ENCODE measurements around the gene DBNDD1.
"Not testable (repeated sequence)": the region's sequence is repeated elsewhere in the genome, so short reads cannot be mapped to it uniquely, and the experiment has no call there.

Gene DBNDD1

DNA sequence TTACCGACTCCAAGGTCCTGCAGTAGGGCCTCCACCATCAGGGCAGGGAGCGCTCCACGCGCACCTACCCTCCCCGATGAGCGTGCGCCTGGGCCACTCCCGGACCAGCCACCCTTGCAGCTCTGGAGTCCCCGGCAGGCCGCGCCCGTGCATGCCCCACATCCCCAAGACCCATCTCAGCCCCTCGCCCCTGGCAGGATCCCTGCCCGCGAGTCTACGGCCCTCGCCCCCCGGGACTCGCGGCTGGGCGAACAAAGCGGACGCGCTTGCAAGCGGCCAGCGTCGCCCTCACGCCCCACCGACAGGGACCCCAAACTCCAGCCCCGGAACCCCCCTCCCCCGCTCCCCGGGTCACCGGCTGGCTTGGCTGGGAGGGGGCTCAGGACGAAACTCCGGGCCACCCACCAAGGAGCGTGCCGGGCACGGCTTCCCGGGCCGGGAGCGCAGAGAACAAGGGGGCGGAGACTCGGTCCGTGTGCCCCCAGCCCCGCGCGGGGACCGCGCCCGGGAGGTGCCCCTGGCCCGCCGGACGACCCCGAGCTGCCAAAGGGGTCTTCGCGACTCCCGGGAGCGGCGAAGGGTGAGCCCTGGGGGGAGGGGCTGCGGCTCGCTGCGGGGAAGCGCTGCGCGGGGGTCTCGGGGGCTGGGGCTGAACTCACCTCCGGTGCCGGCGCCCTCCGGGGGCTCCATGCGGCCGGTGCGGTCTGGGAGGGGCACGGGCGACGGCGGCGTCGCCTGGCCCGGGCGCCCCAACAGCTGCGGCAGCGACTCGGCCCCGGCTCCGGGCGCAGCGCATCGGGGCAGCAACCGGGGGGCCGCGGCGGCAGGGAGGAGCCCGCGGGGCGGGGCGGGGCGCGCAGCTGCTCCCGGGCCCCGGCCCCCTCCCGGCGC lies at the start of gene DBNDD1:
DBNDD1 (minus strand) TSS at position 805 of the 891 bp plus-strand sequence; CDS start at position 690, 115 bp downstream.
- H3K36me3 Mint-ChIP-seq, result no peaks in the 10 kb centered on the region
- H3K27me3 Mint-ChIP-seq, result peaks cover 37% of the 10 kb centered on the region
- peak within 1 kb of the TSS; percentile 48 for H3K27ac Mint-ChIP-seq
- peak; percentile 4 for ATAC-seq
- H3K4me3 Mint-ChIP-seq, result peak within 1 kb of the TSS; percentile 75
- no peaks in the 10 kb centered on the region for H3K9me3 Mint-ChIP-seq
- H3K4me1 Mint-ChIP-seq, result peaks cover 13% of the 10 kb centered on the region

- Mint-ChIP-seq H3K4me1 (peaks cover 9% of the 10 kb centered on the region), H3K27me3 (peaks cover 9% of the 10 kb centered on the region), H3K36me3 (no peaks in the 10 kb centered on the region), H3K9me3 (no peaks in the 10 kb centered on the region), H3K4me3 (no peak overlapping the region), H3K27ac (no peak overlapping the region)
- no peak for ATAC-seq
These were observed 42.2 kb upstream of the DBNDD1 start for GRCh38 chr16:90061437-90061836.

DNA sequence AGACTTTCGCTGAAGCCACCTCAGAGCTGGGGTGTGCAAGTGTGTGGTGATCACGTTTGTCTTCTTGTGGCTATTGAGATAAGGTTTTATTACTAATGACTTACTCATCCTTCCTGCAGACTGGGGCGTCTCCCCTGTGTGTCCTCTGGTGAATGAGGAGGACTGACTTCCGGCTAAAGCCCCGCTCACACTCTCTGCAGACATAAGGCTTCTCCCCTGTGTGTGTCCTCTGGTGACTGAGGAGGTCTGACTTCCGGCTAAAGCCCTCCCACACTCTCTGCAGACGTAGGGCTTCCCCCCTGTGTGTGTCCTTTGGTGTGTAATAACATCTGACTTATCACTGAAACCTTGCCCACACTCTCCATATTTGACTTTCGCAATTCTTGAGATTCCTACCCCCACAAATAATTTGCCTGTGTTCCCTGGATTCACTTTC lies 38.5 kb upstream of the DBNDD1 start:
- peaks cover 19% of the 10 kb centered on the region for H3K9me3 Mint-ChIP-seq
- H3K4me3 Mint-ChIP-seq, result no peak overlapping the region
- H3K36me3 Mint-ChIP-seq, result peaks cover 6% of the 10 kb centered on the region
- H3K27ac Mint-ChIP-seq, result no peak overlapping the region
- ATAC-seq, result peak; percentile 64
- H3K27me3 Mint-ChIP-seq, result peaks cover 23% of the 10 kb centered on the region
- H3K4me1 Mint-ChIP-seq, result peaks cover 9% of the 10 kb centered on the region

DNA sequence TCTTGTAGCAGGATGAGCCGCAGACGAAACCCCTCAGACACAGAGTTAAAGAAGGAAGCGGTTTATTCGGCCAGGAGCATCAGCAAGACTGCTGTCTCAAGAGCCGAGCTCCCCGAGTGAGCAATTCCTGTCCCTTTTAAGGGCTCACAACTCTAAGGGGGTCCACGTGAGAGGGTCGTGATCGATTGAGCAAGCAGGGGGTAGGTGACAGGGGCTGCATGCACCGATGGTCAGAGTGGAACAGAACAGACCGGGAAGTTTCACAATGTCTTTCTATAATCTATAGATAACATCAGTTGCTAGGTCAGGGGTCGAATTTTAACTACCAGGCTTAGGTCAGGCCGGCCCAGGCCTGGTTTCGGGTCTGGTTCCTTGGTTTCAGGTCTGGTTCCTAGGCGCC lies 37.3 kb upstream of the DBNDD1 start:
- ATAC-seq, H3K4me1 Mint-ChIP-seq, H3K27ac Mint-ChIP-seq, H3K4me3 Mint-ChIP-seq, H3K36me3 Mint-ChIP-seq: not testable (repeated sequence)
- H3K27me3 Mint-ChIP-seq, result peaks cover 23% of the 10 kb centered on the region
- H3K9me3 Mint-ChIP-seq, result peaks cover 19% of the 10 kb centered on the region

DNA sequence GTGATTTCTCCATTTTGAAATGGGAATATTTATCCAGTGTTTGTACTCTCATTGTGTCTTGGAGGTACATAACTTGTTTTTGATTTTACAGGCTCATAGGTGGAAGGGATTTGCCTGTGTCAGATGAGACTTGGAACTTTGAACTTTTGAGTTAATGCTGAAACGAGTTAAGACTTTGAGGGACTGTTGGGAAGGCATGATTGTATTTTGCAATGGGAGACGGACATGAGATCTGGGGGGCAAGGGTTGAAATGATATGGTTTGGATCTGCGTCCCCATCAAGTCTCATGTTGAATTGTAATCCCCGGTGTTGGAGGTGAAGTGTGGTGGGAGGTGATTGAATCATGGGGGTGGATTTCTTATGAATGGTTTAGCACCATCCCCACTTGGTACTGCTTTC lies 36.1 kb upstream of the DBNDD1 start:
- Mint-ChIP-seq H3K27me3 (peaks cover 23% of the 10 kb centered on the region), H3K27ac (no peak overlapping the region), H3K4me3 (no peak overlapping the region), H3K4me1 (peaks cover 9% of the 10 kb centered on the region), H3K9me3 (peaks cover 19% of the 10 kb centered on the region), H3K36me3 (peaks cover 6% of the 10 kb centered on the region)
- no peak for ATAC-seq

- peaks cover 19% of the 10 kb centered on the region for H3K27me3 Mint-ChIP-seq
- H3K27ac Mint-ChIP-seq, result no peak overlapping the region
- H3K36me3 Mint-ChIP-seq, result peaks cover 6% of the 10 kb centered on the region
- ATAC-seq, result no peak
- peaks cover 9% of the 10 kb centered on the region for H3K4me1 Mint-ChIP-seq
- H3K9me3 Mint-ChIP-seq, result peaks cover 19% of the 10 kb centered on the region
- no peak overlapping the region for H3K4me3 Mint-ChIP-seq
These were observed 35.3 kb upstream of the DBNDD1 start for GRCh38 chr16:90054554-90054953.

GRCh38 chr16:90053902-90054500 lies 34.7 kb upstream of the DBNDD1 start:
- ATAC-seq, result no peak
- peaks cover 17% of the 10 kb centered on the region for H3K27me3 Mint-ChIP-seq
- H3K36me3 Mint-ChIP-seq, result peaks cover 6% of the 10 kb centered on the region
- H3K4me3 Mint-ChIP-seq, result no peak overlapping the region
- no peak overlapping the region for H3K27ac Mint-ChIP-seq
- peaks cover 9% of the 10 kb centered on the region for H3K4me1 Mint-ChIP-seq
- peaks cover 19% of the 10 kb centered on the region for H3K9me3 Mint-ChIP-seq

- peaks cover 9% of the 10 kb centered on the region for H3K4me1 Mint-ChIP-seq
- peaks cover 6% of the 10 kb centered on the region for H3K36me3 Mint-ChIP-seq
- peaks cover 19% of the 10 kb centered on the region for H3K9me3 Mint-ChIP-seq
- H3K27ac Mint-ChIP-seq, result no peak overlapping the region
- H3K4me3 Mint-ChIP-seq, result no peak overlapping the region
- H3K27me3 Mint-ChIP-seq, result peaks cover 34% of the 10 kb centered on the region
- ATAC-seq, result no peak
These were observed 31.7 kb upstream of the DBNDD1 start for GRCh38 chr16:90050969-90051368.

DNA sequence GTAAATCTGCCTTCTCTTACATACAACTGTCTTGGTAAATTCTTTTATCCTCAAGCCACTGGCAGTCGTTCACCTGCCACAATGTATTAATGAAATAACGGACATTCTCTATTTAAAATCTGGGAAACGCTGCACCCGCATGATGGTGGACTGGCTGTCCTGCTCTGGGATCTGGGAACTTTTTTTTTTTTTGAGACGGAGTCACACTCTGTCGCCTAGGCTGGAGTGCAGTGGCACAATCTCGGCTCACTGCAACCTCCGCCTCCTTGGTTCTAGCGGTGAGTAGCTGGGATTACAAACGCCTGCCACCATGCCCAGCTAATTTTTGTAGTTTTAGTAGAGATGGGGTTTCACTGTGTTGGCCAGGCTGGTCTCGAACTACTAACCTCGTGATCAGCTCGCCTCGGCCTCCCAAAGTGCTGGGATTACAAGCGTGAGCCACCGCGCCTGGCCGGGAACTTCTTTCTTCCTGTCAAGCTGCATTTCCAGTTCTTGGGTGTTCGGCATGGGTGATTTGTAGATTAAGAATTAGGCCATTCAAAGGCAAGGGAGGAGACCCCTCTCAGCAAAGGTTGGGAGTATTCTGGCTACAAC lies 29.6 kb upstream of the DBNDD1 start:
- no peak for ATAC-seq
- Mint-ChIP-seq H3K4me1 (peaks cover 9% of the 10 kb centered on the region), H3K36me3 (peaks cover under 1% of the 10 kb centered on the region), H3K27ac (no peak overlapping the region), H3K9me3 (peaks cover 8% of the 10 kb centered on the region), H3K4me3 (no peak overlapping the region), H3K27me3 (peaks cover 46% of the 10 kb centered on the region)

- H3K4me3 Mint-ChIP-seq, result no peak overlapping the region
- peaks cover 5% of the 10 kb centered on the region for H3K9me3 Mint-ChIP-seq
- no peak for ATAC-seq
- peaks cover 51% of the 10 kb centered on the region for H3K27me3 Mint-ChIP-seq
- H3K4me1 Mint-ChIP-seq, result peaks cover 9% of the 10 kb centered on the region
- H3K36me3 Mint-ChIP-seq, result no peaks in the 10 kb centered on the region
- H3K27ac Mint-ChIP-seq, result no peak overlapping the region
These were observed 29.1 kb upstream of the DBNDD1 start for GRCh38 chr16:90048347-90048722.

- Mint-ChIP-seq H3K36me3 (no peaks in the 10 kb centered on the region), H3K27me3 (peaks cover 56% of the 10 kb centered on the region), H3K9me3 (no peaks in the 10 kb centered on the region), H3K4me1 (peaks cover 9% of the 10 kb centered on the region), H3K4me3 (no peak overlapping the region), H3K27ac (no peak overlapping the region)
- no peak for ATAC-seq
These were observed 28.6 kb upstream of the DBNDD1 start for GRCh38 chr16:90047714-90048346.

DNA sequence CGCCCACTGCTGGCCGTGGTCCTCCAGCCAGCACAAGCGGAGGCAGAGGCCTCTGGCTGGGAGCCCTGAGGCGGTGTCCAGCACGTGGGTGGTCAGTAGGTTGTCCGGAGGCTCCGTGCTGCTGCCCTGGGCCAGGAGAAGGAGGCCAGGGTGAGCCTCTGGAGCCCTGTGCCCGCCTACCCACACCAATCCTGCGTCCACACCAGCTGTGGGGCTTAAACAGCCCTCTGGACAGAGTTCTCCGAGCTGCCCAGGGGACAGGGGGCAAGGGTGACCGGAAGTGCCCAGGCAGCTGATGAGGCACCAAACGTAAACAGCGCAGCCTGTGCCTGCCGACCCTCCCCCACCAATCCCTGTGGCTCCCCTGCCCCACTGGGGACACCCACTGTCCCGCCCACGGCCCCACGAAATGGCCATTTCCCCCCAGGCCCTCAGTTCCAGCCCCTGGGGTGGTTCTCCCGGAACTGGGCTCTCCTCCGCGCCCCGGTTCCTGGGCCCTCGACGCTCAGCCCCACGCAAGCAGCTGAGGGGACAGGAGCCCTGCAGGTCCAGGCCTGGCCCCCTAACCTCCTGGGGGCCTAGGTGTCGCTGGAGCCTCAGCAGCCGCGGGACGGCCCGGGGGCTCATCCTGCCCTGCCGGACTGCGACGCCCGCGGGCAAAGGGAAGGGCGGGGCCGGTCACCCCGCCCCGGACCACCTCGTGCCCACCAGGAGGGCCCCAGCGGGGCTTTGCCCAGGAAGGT lies 27.9 kb upstream of the DBNDD1 start:
- Mint-ChIP-seq H3K36me3 (no peaks in the 10 kb centered on the region), H3K4me3 (no peak overlapping the region), H3K9me3 (no peaks in the 10 kb centered on the region), H3K4me1 (peaks cover 9% of the 10 kb centered on the region), H3K27ac (no peak overlapping the region), H3K27me3 (peaks cover 62% of the 10 kb centered on the region)
- ATAC-seq, result no peak

- H3K4me3 Mint-ChIP-seq, result no peak overlapping the region
- no peak overlapping the region for H3K27ac Mint-ChIP-seq
- ATAC-seq, result no peak
- no peaks in the 10 kb centered on the region for H3K9me3 Mint-ChIP-seq
- H3K4me1 Mint-ChIP-seq, result peaks cover 9% of the 10 kb centered on the region
- no peaks in the 10 kb centered on the region for H3K36me3 Mint-ChIP-seq
- peaks cover 66% of the 10 kb centered on the region for H3K27me3 Mint-ChIP-seq
These were observed 27.1 kb upstream of the DBNDD1 start for GRCh38 chr16:90046122-90046970.

GRCh38 chr16:90044111-90044551 lies 24.9 kb upstream of the DBNDD1 start:
- Mint-ChIP-seq H3K9me3 (no peaks in the 10 kb centered on the region), H3K4me3 (no peak overlapping the region), H3K36me3 (no peaks in the 10 kb centered on the region), H3K27me3 (peaks cover 73% of the 10 kb centered on the region), H3K27ac (no peak overlapping the region), H3K4me1 (peaks cover 9% of the 10 kb centered on the region)
- no peak for ATAC-seq

Measured in stimulated activated memory B cell treated with anti-CD40 and anti-IgM and Interleukin-4, amounts not matched to agents 10 μg/mL and 1 μg/mL and 100 μg/mL, for 72 hours (primary cell).